ENCODE data around the gene MYL5. TPM values are rescaled to one million over a fixed set of nuclear protein-coding genes. Genes with fewer than 3 reads are reported as not detected.
"Not testable (repeated sequence)": the region's sequence is repeated elsewhere in the genome, so short reads cannot be mapped to it uniquely, and the experiment has no call there.

MYL5 gene
- total RNA-seq, 1 experiment from 2014 or later = 18.0 TPM

DNA sequence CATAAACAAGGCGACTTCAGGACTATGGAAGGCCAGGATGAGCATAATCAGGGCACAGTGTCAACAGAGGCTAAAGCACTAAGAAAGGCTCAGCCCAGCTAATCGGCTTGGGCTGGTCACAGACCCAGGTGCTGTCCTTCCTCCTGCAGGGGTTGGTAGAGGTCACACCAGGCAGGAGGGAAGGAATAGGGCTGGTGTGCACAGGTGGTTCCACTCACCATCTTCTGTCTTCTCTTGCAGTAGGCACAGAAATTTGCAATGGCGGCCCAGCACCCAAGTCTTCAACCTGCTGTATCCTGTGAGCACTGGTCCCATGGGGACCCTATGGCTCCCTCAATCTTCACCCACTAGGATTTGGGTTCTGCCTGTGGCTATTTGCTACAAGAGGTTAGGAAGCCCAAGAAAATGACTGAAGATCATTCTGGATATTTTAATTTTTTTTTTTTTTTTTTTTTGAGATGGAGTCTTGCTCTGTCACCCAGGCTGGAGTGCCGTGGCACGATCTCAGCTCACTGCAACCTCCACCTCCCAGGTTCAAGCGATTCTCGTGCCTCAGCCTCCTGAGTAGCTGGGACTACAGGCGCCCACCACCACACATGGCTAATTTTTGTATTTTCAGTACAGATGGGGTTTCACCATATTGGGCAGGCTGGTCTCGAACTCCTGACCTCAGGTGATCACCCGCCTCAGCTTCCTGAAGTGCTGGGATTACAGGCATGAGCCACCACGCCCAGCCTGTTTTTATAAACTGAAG is 4.4 kb upstream of the MYL5 start:
- not testable (repeated sequence) for H4K5ac ChIP-seq (ENCODE audit: insufficient read length, low read depth, low read length); H3K79me1 ChIP-seq (ENCODE audit: insufficient read depth, low read depth, low read length, poor library complexity, severe bottlenecking); H4K20me1 ChIP-seq (ENCODE audit: control insufficient read depth, insufficient read depth, insufficient read length); H2BK20ac ChIP-seq (ENCODE audit: low read depth, low read length, poor library complexity, severe bottlenecking); H2AFZ ChIP-seq (ENCODE audit: low read length); H3K9ac ChIP-seq (ENCODE audit: extremely low read depth, insufficient read length, low read length); H3K18ac ChIP-seq (ENCODE audit: insufficient read length, low read depth, low read length); H2BK5ac ChIP-seq (ENCODE audit: insufficient read length, low read length); H3K56ac ChIP-seq (ENCODE audit: insufficient read length, low read depth, low read length); H3K27me3 Mint-ChIP-seq (ENCODE audit: low read depth); H3K4ac ChIP-seq (ENCODE audit: low read depth, low read length); H3K4me2 ChIP-seq (ENCODE audit: insufficient read depth, insufficient read length, low read length); H3K79me2 ChIP-seq (ENCODE audit: insufficient read depth, low read length); H3K9me3 Mint-ChIP-seq; H3K27ac Mint-ChIP-seq; H3K4me1 Mint-ChIP-seq; H2BK12ac ChIP-seq (ENCODE audit: insufficient read length, low read depth, low read length); H3K23ac ChIP-seq (ENCODE audit: insufficient read length, low read depth, low read length); H4K91ac ChIP-seq (ENCODE audit: insufficient read length, low read depth, low read length); H2AK5ac ChIP-seq (ENCODE audit: insufficient read length, low read length); H3K27me3 ChIP-seq (ENCODE audit: insufficient read depth, low read length); DNase-seq; H3T11ph ChIP-seq (ENCODE audit: low read length); H4K8ac ChIP-seq (replicated peaks; ENCODE audit: insufficient read length, low read depth, low read length); H2BK120ac ChIP-seq (ENCODE audit: low read depth, low read length, poor library complexity, severe bottlenecking); H3K9me3 ChIP-seq (ENCODE audit: control insufficient read depth, low read depth, low read length); H3K14ac ChIP-seq (ENCODE audit: insufficient read depth, low read length); H3K4me3 Mint-ChIP-seq; H3K27ac ChIP-seq (ENCODE audit: insufficient read length, low read depth, low read length); H3K4me1 ChIP-seq (ENCODE audit: insufficient read depth, low read length); H2BK15ac ChIP-seq (ENCODE audit: low read depth, low read length)
- peaks cover 12% of the 10 kb centered on the region for H3K23me2 ChIP-seq (ENCODE audit: insufficient read length, low read depth, low read length, poor library complexity, severe bottlenecking)
- WGBS (ENCODE audit: extremely low coverage, insufficient read length, low lambda C conversion rate) = no CpG with 5 or more reads among the region's 11 CpGs
- H3K36me3 Mint-ChIP-seq (ENCODE audit: insufficient read depth in 1 of 3, low read depth in 3 of 3) = peaks cover 21 to 31% (median 29%) of the 10 kb centered on the region in 3 experiments; a peak in 6 of 7 replicates

Measured in H9 (cell line).